ENCODE data around the gene CCDC150.

DNA sequence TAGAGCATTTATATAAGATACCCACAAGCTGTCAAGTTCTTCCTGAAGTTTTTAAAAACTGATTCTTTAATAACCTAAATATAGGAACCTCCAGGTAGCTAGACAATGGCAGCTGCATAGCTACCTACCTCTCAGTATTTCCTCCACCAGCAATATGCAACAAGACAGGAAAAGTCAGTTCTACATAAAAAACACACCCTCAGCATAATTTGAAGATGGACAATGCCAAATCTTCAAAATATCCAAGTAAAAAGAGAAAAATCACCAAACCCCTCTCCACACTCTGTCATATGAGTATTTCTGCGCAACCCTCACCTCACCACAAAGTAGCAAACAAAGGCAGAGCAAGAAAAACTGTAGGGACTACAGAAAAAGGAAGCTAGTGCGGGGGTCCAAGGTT is 108.6 kb downstream of the CCDC150 start:
- TF ChIP-seq, protein P1, sequence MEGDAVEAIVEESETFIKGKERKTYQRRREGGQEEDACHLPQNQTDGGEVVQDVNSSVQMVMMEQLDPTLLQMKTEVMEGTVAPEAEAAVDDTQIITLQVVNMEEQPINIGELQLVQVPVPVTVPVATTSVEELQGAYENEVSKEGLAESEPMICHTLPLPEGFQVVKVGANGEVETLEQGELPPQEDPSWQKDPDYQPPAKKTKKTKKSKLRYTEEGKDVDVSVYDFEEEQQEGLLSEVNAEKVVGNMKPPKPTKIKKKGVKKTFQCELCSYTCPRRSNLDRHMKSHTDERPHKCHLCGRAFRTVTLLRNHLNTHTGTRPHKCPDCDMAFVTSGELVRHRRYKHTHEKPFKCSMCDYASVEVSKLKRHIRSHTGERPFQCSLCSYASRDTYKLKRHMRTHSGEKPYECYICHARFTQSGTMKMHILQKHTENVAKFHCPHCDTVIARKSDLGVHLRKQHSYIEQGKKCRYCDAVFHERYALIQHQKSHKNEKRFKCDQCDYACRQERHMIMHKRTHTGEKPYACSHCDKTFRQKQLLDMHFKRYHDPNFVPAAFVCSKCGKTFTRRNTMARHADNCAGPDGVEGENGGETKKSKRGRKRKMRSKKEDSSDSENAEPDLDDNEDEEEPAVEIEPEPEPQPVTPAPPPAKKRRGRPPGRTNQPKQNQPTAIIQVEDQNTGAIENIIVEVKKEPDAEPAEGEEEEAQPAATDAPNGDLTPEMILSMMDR (IDR thresholded peaks at IDR 0.05; ENCODE audit: low read depth, low read length, poor library complexity, severe bottlenecking): no peak
- TF ChIP-seq EZH2phosphoT487 (IDR thresholded peaks at IDR 0.05; ENCODE audit: borderline replicate concordance, low read length): no peak

Measured in DOHH2 (cell line).